CD14-positive monocyte (primary cell): ENCODE data around the gene PIK3R1. TPM values are rescaled to one million over a fixed set of nuclear protein-coding genes. Genes with fewer than 3 reads are reported as not detected.

Source experiments
- DNase-seq, 3 donors: peaks; one replicate each; pipeline ENCODE4 v3.0.0-alpha.2; 2011 to 2022
- H2AFZ ChIP-seq: 2 replicates; pipeline ENCODE4 v1.6.0; 2012; ENCODE audit warnings: mild to moderate bottlenecking, low read depth, low read length, inconsistent platforms; ENCODE audit not compliant: insufficient read depth, poor library complexity, severe bottlenecking
- H3K27ac ChIP-seq, 2 donors: 1 replicate in 1 of 2; 2 replicates in 1 of 2; pipeline ENCODE4 v1.5.1; 2012 to 2013; ENCODE audit warnings: low read length in 2 of 2, control low read depth in 1 of 2, inconsistent platforms in 1 of 2, low read depth in 1 of 2, mild to moderate bottlenecking in 1 of 2
- H3K27me3 ChIP-seq, 2 donors: one replicate each; pipeline versions ENCODE4 v1.6.0 to v1.6.1; 2011 to 2013; ENCODE audit warnings: low read length in 2 of 2; ENCODE audit not compliant: control insufficient read depth in 2 of 2, insufficient read depth in 2 of 2
- H3K36me3 ChIP-seq, 2 donors: replicated peaks in 1 of 2; 1 replicate in 1 of 2; 2 replicates in 1 of 2; pipeline versions ENCODE4 v1.5.1 to v1.6.1; 2012 to 2013; ENCODE audit warnings: low read length in 2 of 2, control low read depth in 1 of 2, inconsistent platforms in 1 of 2, mild to moderate bottlenecking in 1 of 2; ENCODE audit not compliant: insufficient read depth in 2 of 2, control insufficient read depth in 1 of 2
- H3K4me1 ChIP-seq, 2 donors: 1 replicate in 1 of 2; 2 replicates in 1 of 2; pipeline versions ENCODE4 v1.5.1 to v1.6.1; 2012 to 2013; ENCODE audit warnings: low read length in 2 of 2, control low read depth in 1 of 2, inconsistent platforms in 1 of 2, mild to moderate bottlenecking in 1 of 2, moderate library complexity in 1 of 2; ENCODE audit not compliant: insufficient read depth in 2 of 2, control insufficient read depth in 1 of 2
- H3K4me2 ChIP-seq: replicated peaks from 2 replicates; pipeline ENCODE3; 2012; ENCODE audit warnings: low read length, moderate library complexity, mild to moderate bottlenecking; ENCODE audit not compliant: poor library complexity, severe bottlenecking; ENCODE audit errors: extremely low read depth
- H3K4me3 ChIP-seq, 3 experiments: fragments of 200-600 bp in 1 of 3; sonication (generic) in 1 of 3; replicated peaks in 1 of 3; 1 replicate in 2 of 3; 2 replicates in 1 of 3; pipeline ENCODE4 v1.5.1; 2011 to 2013; ENCODE audit warnings: low read length in 3 of 3, mild to moderate bottlenecking in 3 of 3, control low read depth in 2 of 3, low read depth in 2 of 3, inconsistent platforms in 1 of 3, moderate library complexity in 1 of 3
- H3K79me2 ChIP-seq: 2 replicates; pipeline ENCODE4 v1.6.0; 2012; ENCODE audit warnings: mild to moderate bottlenecking, control low read depth, inconsistent platforms, low read length, moderate library complexity; ENCODE audit not compliant: insufficient read depth
- H3K9ac ChIP-seq: 2 replicates; pipeline ENCODE4 v1.6.0; 2017; ENCODE audit warnings: low read length, mild to moderate bottlenecking; ENCODE audit not compliant: insufficient read depth, poor library complexity, severe bottlenecking
- H3K9me3 ChIP-seq, 2 donors: replicated peaks in 1 of 2; 1 replicate in 1 of 2; 2 replicates in 1 of 2; pipeline versions ENCODE4 v1.5.1 to v1.6.1; 2012 to 2013; ENCODE audit warnings: low read length in 2 of 2, control low read depth in 1 of 2; ENCODE audit not compliant: control insufficient read depth in 1 of 2, insufficient read depth in 1 of 2
- H4K20me1 ChIP-seq: 2 replicates; pipeline ENCODE4 v1.6.0; 2012; ENCODE audit warnings: mild to moderate bottlenecking, low read length, control low read depth, moderate library complexity; ENCODE audit not compliant: insufficient read depth
- H3K27ac Mint-ChIP-seq, 7 donors: one replicate each; pipeline ENCODE4 v1.8.0; 2020; ENCODE audit warnings: mild to moderate bottlenecking in 7 of 7, mixed read lengths in 7 of 7, moderate library complexity in 6 of 7, inconsistent platforms in 2 of 7
- H3K27me3 Mint-ChIP-seq, 3 donors: one replicate each; pipeline ENCODE4 v1.8.0; 2021 to 2022; ENCODE audit warnings: low read depth in 3 of 3, mild to moderate bottlenecking in 3 of 3, mixed read lengths in 3 of 3, moderate library complexity in 3 of 3, inconsistent platforms in 1 of 3
- H3K36me3 Mint-ChIP-seq, 2 donors: one replicate each; pipeline ENCODE4 v1.8.0; 2020; ENCODE audit warnings: mixed read lengths in 2 of 2, inconsistent platforms in 1 of 2, mild to moderate bottlenecking in 1 of 2
- H3K4me1 Mint-ChIP-seq: one replicate; pipeline ENCODE4 v1.8.0; 2020; ENCODE audit warnings: mild to moderate bottlenecking, mixed read lengths
- H3K4me3 Mint-ChIP-seq, 2 donors: one replicate each; pipeline ENCODE4 v1.8.0; 2020; ENCODE audit warnings: mild to moderate bottlenecking in 2 of 2, mixed read lengths in 2 of 2, moderate library complexity in 1 of 2
- H3K9me3 Mint-ChIP-seq, 7 donors: one replicate each; pipeline ENCODE4 v1.8.0; 2020 to 2022; ENCODE audit warnings: mixed read lengths in 7 of 7, mild to moderate bottlenecking in 6 of 7, moderate library complexity in 6 of 7, inconsistent platforms in 2 of 7
- CTCF ChIP-seq: fragments of 200-600 bp; IDR thresholded peaks from one replicate; pipeline ENCODE4 v1.8.0; 2022; ENCODE audit warnings: antibody characterized with exemption, mild to moderate bottlenecking
- WGBS: methylation state at CpG from one replicate; pipeline ENCODE4 v1.1.5; 2013; ENCODE audit warnings: missing lambda C conversion rate; ENCODE audit not compliant: insufficient coverage; 5-methylcytosine and 5-hydroxymethylcytosine counted together
- intact Hi-C, 2 donors: fragments of 100-400 bp; cut with micrococcal nuclease; formaldehyde crosslinking; loops; one replicate each; pipeline versions ENCODE4 v1.15.0 to v1.15.1; 2023
- polyA plus RNA-seq, 3 donors: library from polyadenylated mRNA; depleted of rRNA in 1 of 3; unstranded in 2 of 3; stranded (reverse) in 1 of 3; fragments of 300-500 nt in 2 of 3; fragments of >200 nt in 1 of 3; fragmentation: Illumina TruSeq in 2 of 3; gene quantifications; 1 replicate in 2 of 3; 2 replicates in 1 of 3; pipeline ENCODE4 v1.2.3, GENCODE V29; 2012 to 2021

The PIK3R1 gene
- polyA plus RNA-seq, 3 donors = 9.5 to 25.5 (median 10.5) TPM

GRCh38 chr5:68191083-68191791 is 24.3 kb upstream of the PIK3R1 start:
- Mint-ChIP-seq H3K4me3 (no peak overlapping the region), H3K27me3 (peaks cover 0 to 3% (median 0%) of the 10 kb centered on the region in 3 donors), H3K9me3 (peaks cover 0 to 3% (median 0%) of the 10 kb centered on the region in 7 donors), H3K4me1 (peaks cover 27% of the 10 kb centered on the region), H3K27ac (no peak overlapping the region), H3K36me3 (no peaks in the 10 kb centered on the region)
- H3K4me3 ChIP-seq = no peak overlapping the region
- H3K4me1 ChIP-seq = peaks cover 21 to 22% of the 10 kb centered on the region in 2 donors
- H2AFZ ChIP-seq = no peak overlapping the region
- no peak for DNase-seq
- no peak overlapping the region for H3K9ac ChIP-seq
- H3K27me3 ChIP-seq = no peaks in the 10 kb centered on the region
- no peaks in the 10 kb centered on the region for H3K36me3 ChIP-seq
- no peaks in the 10 kb centered on the region for H4K20me1 ChIP-seq
- no peak overlapping the region for H3K27ac ChIP-seq
- H3K9me3 ChIP-seq = no peaks in the 10 kb centered on the region
- no peaks in the 10 kb centered on the region for H3K79me2 ChIP-seq
- intact Hi-C loops = loop anchor here (10.0 kb wide), 1 partner anchor 54 kb away; no protein-coding TSS in a partner anchor
- H3K4me2 ChIP-seq = no peak overlapping the region
- WGBS = no CpG with 5 or more reads among the region's 1 CpG
- TF ChIP-seq CTCF = no peak

DNA sequence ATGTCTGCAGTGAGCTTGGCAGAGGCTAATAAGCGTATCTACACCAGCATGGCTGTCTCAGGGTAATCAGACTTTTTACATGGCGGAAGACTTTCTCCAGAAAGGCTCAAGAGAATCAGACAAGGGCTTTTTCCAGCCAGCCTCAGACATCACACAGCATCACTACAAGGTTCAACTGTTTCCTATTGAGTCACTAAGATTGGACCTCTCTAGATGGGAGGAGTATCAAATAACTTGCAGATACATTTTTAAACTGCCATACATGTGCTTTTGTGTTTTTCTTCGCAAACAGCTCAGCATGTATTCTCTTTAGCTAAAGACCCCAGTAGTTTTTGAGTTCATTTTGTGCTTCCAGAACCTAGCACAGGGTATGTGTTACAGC is 22.9 kb upstream of the PIK3R1 start:
- no peaks in the 10 kb centered on the region for H3K36me3 ChIP-seq
- intact Hi-C loops = loop anchor here (10.0 kb wide), 1 partner anchor 52 kb away; no protein-coding TSS in a partner anchor
- Mint-ChIP-seq H3K4me1 (peaks cover 40% of the 10 kb centered on the region), H3K36me3 (no peaks in the 10 kb centered on the region), H3K9me3 (no peaks in the 10 kb centered on the region), H3K27ac (no peak overlapping the region), H3K27me3 (peaks cover 0 to 2% (median 0%) of the 10 kb centered on the region in 3 donors), H3K4me3 (no peak overlapping the region)
- H4K20me1 ChIP-seq = no peaks in the 10 kb centered on the region
- H3K27me3 ChIP-seq = no peaks in the 10 kb centered on the region
- no peak for DNase-seq
- H3K9ac ChIP-seq = no peak overlapping the region
- H3K27ac ChIP-seq = no peak overlapping the region
- peaks cover 36% of the 10 kb centered on the region in 2 donors for H3K4me1 ChIP-seq
- TF ChIP-seq CTCF = no peak
- 100% methylated on average over 1 of the region's 3 CpGs for WGBS
- H3K4me2 ChIP-seq = no peak overlapping the region
- no peak overlapping the region for H3K4me3 ChIP-seq
- no peaks in the 10 kb centered on the region for H3K79me2 ChIP-seq
- no peaks in the 10 kb centered on the region for H3K9me3 ChIP-seq
- H2AFZ ChIP-seq = no peak overlapping the region
